GM19238 (cell line): ENCODE measurements around the gene RETREG1.

Source experiments
- DNase-seq: peaks from one replicate; pipeline ENCODE4 v3.0.0; 2011; ENCODE audit warnings: low spot score; ENCODE audit not compliant: insufficient read length

Gene RETREG1

GRCh38 chr5:16529306-16529705 lies 87.5 kb downstream of the RETREG1 start:
- no peak for DNase-seq

- DNase-seq, result no peak
Observed at GRCh38 chr5:16528382-16529110, 88.3 kb downstream of the RETREG1 start.

DNA sequence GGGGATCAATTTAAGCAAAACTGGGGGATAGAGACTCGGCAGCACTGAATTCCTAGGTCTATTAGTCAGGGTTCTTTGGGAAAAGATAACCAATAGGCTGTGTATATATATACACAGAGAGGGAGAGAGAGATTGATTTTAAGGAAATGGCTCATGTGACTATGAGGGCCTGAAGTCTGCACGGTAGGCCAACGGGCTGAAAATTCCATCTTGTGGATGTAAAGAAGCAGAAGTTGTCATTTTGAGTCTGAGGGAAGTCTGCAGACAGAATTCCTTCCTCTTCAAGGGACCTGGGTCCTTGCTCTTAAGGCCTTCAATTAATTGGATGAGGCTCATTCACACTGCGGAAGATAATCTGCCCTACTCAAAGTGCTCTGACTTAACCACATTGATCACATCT lies 91.1 kb downstream of the RETREG1 start:
- no peak for DNase-seq

DNA sequence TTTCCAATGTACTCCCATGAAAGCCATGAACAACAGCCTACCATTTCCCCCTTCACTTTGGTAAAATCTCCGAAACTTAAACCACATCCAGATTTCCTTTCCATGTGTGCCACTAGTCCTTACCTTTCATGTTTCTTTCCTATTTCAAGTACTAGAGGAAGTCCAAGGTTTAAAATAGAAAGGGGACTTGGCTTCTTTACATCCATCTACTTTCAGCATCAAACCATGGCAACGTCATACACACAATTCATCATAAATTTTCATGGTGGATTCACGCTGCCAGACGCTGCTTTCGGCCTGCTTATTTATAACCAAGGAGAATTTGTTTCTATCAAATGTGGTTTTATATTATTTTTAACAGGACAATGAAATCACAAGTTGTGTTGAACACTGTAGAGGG lies 92.5 kb downstream of the RETREG1 start:
- no peak for DNase-seq

DNA sequence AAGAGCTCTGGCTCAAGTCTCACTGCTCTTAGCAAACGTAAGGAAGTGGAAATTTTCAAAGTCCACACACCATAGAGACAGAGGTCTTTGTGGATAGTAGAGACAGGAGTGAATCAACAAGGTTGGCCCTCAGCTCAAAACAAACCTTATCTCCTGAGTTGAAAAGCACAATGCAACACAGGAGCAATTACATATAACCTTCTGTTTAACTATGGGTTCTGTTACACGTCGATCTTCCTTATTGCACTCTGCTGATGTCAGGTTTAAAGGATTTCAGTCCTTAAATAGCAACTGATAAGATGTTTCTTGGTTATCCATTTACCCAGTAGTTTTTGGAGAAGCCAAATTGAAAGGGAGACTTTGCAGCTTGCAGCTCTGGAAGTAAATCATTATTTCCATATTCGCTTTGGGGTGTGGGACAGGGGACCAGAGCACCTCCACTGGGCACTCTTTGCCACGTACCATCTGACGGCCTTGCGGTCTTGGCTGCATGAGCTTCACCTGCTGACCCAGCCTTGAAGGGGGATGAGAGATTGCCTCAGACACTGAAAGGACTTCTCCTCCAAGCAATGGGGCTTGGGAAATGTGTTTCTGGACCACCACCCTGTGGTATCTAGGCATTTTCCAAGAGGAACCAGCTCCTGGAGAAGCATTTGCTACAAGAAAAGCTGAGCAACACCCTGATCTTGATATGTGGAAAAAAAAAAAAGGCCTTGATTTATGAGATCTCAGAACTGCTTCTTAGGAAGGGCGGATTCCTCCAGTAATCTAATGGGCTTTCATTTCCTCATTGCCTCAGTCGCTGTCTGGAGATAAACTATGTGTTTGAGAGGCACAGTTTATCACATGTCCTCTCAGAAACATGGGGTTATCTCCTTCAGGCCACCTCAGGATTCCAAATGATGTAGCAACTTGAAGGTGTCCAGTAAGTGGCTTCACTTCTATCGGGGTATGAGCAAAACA lies 95.0 kb downstream of the RETREG1 start:
- DNase-seq, result no peak

GRCh38 chr5:16520841-16521240 lies 96.0 kb downstream of the RETREG1 start:
- DNase-seq, result no peak

DNA sequence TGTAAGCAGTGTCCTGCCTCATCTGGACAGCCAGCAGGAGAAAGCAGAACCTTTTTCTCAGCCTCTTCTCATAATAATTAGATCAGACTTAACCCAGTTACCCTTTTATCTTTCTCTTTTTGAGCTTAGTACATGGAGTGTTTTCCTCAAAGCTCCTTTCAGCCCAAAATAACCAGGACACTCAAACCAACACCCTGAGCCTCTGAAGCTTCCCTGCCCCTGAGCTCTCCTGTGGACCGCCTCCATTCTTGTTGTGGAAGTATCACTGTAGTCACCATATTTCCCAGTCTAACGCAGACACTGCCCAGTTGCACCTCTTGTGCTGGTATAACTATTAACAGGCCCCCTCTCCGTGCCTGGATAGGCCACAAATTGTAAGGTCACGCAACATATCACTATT lies 97.4 kb downstream of the RETREG1 start:
- no peak for DNase-seq

DNA sequence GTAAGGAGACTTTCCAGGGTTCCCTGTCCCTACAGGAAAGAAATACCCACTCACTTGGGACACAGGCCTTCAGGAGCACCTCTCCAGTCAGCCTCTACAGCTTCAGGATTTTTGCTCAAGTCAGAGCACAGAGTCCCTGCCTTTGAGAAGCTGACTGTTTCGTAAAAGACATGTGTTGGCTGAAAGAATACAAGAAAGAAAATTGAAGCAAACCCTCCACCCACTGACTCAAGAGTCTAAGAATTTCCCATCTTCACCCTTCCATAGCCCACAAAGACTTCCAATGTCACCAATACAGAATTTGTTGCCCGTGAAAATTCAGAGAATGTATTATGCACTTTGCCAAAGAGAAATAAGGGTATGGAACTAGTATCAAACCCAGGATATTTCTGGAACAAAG lies 98.2 kb downstream of the RETREG1 start:
- no peak for DNase-seq

- no peak for DNase-seq
Observed at GRCh38 chr5:16515532-16515931, 101.3 kb downstream of the RETREG1 start.

DNA sequence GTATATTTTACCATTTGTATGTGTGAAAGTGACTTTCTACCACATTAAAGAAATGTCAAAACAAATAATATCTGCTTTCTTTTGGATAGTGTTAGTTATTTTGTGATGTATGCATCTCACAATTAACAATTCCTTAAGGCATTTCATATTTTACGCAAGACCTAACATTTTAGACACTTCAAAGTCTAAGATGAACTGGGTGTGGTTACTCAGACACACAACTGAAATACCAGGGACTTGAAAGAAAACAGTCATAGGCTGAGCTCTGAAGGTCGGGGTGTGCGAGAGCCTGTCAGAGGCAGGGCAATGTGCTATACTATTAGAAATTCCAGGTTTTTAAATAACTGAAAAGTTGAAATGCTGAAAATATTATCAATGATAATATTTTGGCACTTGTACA lies 106.7 kb downstream of the RETREG1 start:
- no peak for DNase-seq

GRCh38 chr5:16508730-16509531 lies 107.9 kb downstream of the RETREG1 start:
- DNase-seq, result no peak

DNA sequence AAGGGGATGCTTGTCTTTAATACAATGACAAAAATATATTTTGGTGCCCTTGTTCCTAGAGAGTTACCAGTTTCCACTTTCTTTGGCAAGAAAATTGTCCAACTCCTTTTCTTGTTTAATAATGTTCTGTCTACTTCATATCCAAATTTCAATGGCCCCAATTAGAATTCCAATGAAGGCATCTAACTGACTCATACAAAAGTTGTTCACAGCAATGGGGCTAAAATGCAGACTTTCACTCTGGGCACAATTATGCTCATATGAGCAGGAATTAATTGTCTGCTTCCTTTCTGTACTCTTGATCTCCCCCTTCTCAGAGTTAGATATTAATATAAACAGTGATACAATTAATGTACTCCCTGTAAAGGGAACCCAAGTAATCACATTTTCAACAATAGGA lies 109.1 kb downstream of the RETREG1 start:
- DNase-seq, result no peak

- DNase-seq, result no peak
Observed at GRCh38 chr5:16505904-16506303, 110.9 kb downstream of the RETREG1 start.

DNA sequence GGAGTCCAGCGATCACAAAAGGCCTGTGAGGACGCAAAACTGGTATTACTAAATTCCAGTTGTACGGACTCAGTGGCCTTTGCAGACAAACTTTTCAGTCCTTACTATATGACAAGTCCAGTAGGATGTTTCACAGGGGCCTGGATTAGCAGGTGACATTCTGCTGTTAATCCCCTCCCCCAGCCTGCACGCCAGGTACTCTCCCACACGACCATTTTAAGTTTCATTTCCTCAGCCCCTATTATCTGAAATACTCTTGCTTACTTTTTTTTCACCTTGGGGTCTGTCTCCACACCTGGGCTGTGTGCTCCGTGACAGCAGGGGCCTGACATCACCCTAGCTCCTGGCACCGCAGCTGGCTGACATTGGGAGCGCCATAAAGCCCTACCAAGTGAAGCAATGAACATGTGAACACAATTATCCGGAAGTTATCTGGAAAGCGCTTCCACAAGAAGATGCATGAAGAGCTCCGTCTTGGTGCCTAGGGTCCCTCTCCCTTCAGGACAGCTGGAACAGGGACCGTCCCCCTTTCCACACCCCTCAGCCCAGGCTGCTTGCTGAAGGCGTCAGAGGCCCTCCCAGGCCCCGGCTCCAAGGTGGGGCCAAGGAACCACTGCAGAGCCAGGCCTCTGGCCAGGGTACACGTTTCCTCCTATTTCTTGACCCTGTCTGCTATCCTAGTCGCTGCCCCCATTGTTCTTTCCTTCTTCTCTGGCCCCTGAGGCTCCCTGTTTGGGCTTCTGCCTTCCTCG lies 111.5 kb downstream of the RETREG1 start:
- no peak for DNase-seq

DNA sequence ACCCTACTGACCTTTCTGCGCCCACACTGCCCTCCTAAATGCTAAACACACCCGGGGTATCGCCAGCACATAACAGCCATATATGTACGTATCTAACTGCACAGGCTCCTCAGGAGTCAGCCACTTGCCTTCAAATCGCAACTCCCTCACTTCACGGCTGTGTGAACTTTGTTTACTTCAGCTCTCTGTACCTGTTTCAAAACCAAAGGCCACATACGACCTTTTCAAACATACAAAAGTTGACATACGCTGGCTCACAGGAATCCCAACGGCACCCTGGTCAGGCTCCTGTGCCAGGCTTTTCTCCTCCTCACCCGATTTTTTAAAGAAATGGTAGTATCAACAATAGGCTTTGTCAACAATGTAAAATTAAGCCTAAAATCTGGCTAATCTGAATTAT lies 112.2 kb downstream of the RETREG1 start:
- DNase-seq, result no peak

DNA sequence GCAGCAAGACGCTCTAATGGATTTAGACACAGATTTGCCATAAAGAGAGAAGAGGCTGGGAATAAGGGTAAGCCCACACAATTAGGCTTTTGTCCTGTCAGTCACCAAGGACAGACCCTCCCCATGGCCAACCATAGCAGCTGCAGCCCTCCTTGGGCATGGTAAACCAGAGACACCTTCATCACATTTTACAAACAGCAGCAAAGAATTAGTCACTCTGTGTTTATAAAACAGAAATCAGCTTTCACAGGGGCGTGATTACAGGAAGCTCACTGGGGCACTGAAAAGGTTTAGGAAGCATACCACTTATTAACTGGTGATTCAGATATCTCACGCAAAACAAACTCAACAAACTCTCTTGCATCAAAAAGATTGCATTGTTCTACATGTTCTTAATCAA lies 113.9 kb downstream of the RETREG1 start:
- DNase-seq, result no peak

- DNase-seq, result no peak
Observed at GRCh38 chr5:16500024-16500423, 116.8 kb downstream of the RETREG1 start.

DNA sequence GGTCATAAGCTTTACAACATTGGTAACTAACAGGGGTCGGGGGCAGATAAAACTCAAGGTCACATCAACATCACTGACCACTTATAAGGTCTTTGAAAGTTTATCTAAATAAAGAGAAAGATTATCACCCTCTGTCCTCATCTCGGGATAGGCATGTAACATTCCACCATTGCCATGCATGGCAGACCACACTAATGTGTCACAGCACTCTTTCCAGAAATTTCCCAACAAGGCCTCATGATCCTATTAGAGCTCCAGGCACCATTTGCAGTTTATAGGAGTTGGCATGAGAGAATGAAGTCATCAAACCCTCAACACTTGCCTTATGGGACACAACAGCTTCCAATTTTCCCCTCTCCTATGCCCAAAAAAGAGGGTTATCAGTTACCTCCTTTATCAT lies 119.3 kb downstream of the RETREG1 start:
- no peak for DNase-seq

DNA sequence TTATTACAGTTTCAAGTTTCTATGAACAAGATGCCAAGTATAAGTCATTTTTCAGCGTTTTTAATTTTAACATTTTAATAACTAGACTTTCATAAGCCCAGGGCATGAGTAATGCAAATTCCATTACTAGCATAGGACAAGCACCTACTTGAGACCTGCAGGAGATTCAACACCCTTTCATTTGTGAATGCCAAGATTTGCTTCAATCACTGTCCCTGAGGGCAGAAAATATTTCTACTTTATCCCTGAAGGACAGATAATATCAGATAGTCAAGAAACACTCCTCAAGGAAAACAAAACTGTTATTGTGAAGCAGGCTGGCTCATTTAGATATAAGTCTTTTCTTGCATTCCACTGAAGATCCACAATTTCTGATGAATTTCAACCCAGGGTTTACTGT lies 123.5 kb downstream of the RETREG1 start:
- no peak for DNase-seq

DNA sequence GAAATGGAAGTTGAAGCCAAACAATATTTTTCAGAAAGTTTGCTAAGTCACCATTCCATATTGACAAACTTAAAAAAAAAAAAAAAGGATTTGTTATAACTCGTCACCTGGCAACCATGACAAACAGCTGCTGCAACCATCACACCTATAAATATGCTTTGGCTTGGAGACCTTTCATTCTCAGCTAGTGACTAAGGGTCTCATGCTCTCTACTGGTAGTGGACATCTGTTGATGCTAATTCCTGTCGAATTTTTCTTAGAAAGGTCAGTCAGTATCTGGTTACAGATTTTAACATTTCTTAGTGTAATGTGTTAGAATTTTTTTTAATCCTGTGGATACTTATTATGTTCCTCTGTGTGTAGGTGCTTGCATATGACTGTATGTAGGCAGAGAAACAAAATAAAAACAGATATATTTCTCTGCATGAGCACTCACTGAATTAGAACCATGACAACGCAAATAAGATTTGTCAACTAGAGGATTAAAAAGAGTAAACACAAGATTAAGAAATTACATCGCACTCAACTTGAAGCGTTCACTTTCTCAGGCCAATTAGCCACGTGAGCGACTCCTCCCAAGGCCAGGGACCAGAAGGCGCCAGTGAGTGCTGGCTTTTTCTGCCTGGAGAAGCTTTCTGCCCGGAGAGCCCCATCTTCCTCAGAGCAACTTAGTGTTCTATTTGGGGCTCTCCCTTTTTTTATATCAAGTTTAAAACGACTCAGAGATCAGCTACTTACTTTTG lies 124.2 kb downstream of the RETREG1 start:
- DNase-seq, result no peak
